Astrocyte (in vitro differentiated cells and primary cell): ENCODE data around the gene PYCARD. TPM values are rescaled to one million over a fixed set of nuclear protein-coding genes. Genes with fewer than 3 reads are reported as not detected.

ENCODE experiments used
- DNase-seq: peaks from one replicate; pipeline ENCODE4 v3.0.0-alpha.2; 2010; ENCODE audit warnings: low read depth
- FAIRE-seq: peaks from 2 replicates; lab custom pipeline; 2011; peaks lifted over from hg19 to GRCh38; lab: Jason Lieb, UNC
- H2AFZ ChIP-seq: 2 replicates; pipeline ENCODE4 v1.6.0; 2012; ENCODE audit warnings: low read depth, low read length, inconsistent platforms
- H3K27ac ChIP-seq: 2 replicates; pipeline ENCODE4 v1.5.1; 2011; ENCODE audit warnings: low read depth, low read length, inconsistent platforms
- H3K27me3 ChIP-seq: 2 replicates; pipeline ENCODE4 v1.6.0; 2011; ENCODE audit warnings: low read length, inconsistent platforms; ENCODE audit not compliant: insufficient read depth
- H3K36me3 ChIP-seq: 2 replicates; pipeline ENCODE4 v1.5.1; 2011; ENCODE audit warnings: low read length, inconsistent platforms; ENCODE audit not compliant: insufficient read depth
- H3K4me1 ChIP-seq: 2 replicates; pipeline ENCODE4 v1.5.1; 2011; ENCODE audit warnings: low read length, inconsistent platforms; ENCODE audit not compliant: insufficient read depth
- H3K4me2 ChIP-seq: 2 replicates; pipeline ENCODE4 v1.6.0; 2012; ENCODE audit warnings: low read length, inconsistent platforms
- H3K4me3 ChIP-seq: 2 replicates; pipeline ENCODE4 v1.5.1; 2011; ENCODE audit warnings: low read depth, mild to moderate bottlenecking, low read length, inconsistent platforms; ENCODE audit not compliant: insufficient read depth
- H3K79me2 ChIP-seq: 2 replicates; pipeline ENCODE4 v1.6.0; 2012; ENCODE audit warnings: mild to moderate bottlenecking, low read length, inconsistent platforms; ENCODE audit not compliant: insufficient read depth
- H3K9ac ChIP-seq: 2 replicates; pipeline ENCODE4 v1.6.0; 2012; ENCODE audit warnings: mild to moderate bottlenecking, low read length, inconsistent platforms
- H3K9me3 ChIP-seq: 2 replicates; pipeline ENCODE4 v1.5.1; 2012; ENCODE audit warnings: low read depth, mild to moderate bottlenecking, low read length, inconsistent platforms; ENCODE audit not compliant: insufficient read depth
- H4K20me1 ChIP-seq: 2 replicates; pipeline ENCODE4 v1.6.0; 2012; ENCODE audit warnings: low read length, inconsistent platforms; ENCODE audit not compliant: insufficient read depth
- H3K27ac Mint-ChIP-seq: one replicate; pipeline ENCODE4 v1.8.0; 2021; ENCODE audit warnings: mild to moderate bottlenecking, mixed read lengths; ENCODE audit not compliant: unreplicated experiment
- H3K27me3 Mint-ChIP-seq: one replicate; pipeline ENCODE4 v1.8.0; 2021; ENCODE audit warnings: low read depth, mixed read lengths; ENCODE audit not compliant: unreplicated experiment
- H3K36me3 Mint-ChIP-seq: one replicate; pipeline ENCODE4 v1.8.0; 2021; ENCODE audit warnings: low read depth, mixed read lengths; ENCODE audit not compliant: unreplicated experiment
- H3K4me1 Mint-ChIP-seq: one replicate; pipeline ENCODE4 v1.8.0; 2021; ENCODE audit warnings: low read depth, mixed read lengths; ENCODE audit not compliant: unreplicated experiment
- H3K4me3 Mint-ChIP-seq: one replicate; pipeline ENCODE4 v1.8.0; 2021; ENCODE audit warnings: mild to moderate bottlenecking, moderate library complexity, mixed read lengths; ENCODE audit not compliant: unreplicated experiment
- H3K9me3 Mint-ChIP-seq: one replicate; pipeline ENCODE4 v1.8.0; 2021; ENCODE audit warnings: mild to moderate bottlenecking, mixed read lengths; ENCODE audit not compliant: unreplicated experiment
- EZH2 ChIP-seq: IDR thresholded peaks from 2 replicates; pipeline ENCODE4 v1.6.1; 2012; ENCODE audit warnings: mild to moderate bottlenecking, low read length, inconsistent platforms; ENCODE audit not compliant: insufficient read depth
- total RNA-seq: library from RNA; stranded (reverse); gene quantifications from 2 replicates; pipeline ENCODE4 v1.2.1, GENCODE V29; 2021
- TF ChIP-seq, protein P1 (sequence below): IDR thresholded peaks from 2 replicates; pipeline ENCODE4 v1.5.1; 2011; ENCODE audit warnings: low read depth, mild to moderate bottlenecking, inconsistent platforms, low read length, moderate library complexity; ENCODE audit not compliant: insufficient read depth

Gene PYCARD
- total RNA-seq, 1 donor from 2014 or later = 7.3 TPM

DNA sequence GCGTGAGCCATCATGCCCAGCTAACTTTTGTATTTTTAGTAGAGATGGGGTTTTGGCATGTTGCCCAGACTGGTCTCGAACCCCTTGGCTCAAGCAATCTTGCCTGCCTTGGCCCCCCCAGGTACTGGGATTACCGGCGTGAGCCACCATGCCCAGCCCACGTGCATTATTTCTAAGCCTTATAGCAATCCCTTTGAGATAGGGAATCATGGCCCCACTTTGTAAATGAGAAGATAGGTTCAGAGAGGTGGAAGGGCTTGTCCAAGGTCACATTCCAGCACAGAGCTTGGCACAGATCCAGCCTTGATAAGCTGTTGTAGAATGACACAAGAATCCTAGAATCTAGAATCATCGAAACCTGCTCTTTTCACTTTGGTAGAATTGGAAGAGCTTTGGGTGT is 4.2 kb upstream of the PYCARD start:
- no peak overlapping the region for H3K4me3 Mint-ChIP-seq
- H3K79me2 ChIP-seq = no peaks in the 10 kb centered on the region
- H3K4me2 ChIP-seq = no peak overlapping the region
- H3K4me3 ChIP-seq = no peak overlapping the region
- DNase-seq (no peak), FAIRE-seq (no peak)
- no peaks in the 10 kb centered on the region for H3K9me3 ChIP-seq
- H3K9me3 Mint-ChIP-seq = no peaks in the 10 kb centered on the region
- no peak overlapping the region for H3K27ac Mint-ChIP-seq
- peaks cover 32% of the 10 kb centered on the region for H3K27me3 Mint-ChIP-seq
- no peak overlapping the region for H3K9ac ChIP-seq
- peaks cover 3% of the 10 kb centered on the region for H3K4me1 Mint-ChIP-seq
- H3K27ac ChIP-seq = no peak overlapping the region
- H3K27me3 ChIP-seq = peaks cover 17% of the 10 kb centered on the region
- no peaks in the 10 kb centered on the region for H3K36me3 ChIP-seq
- H3K36me3 Mint-ChIP-seq = peaks cover 4% of the 10 kb centered on the region
- H3K4me1 ChIP-seq = no peaks in the 10 kb centered on the region
- H4K20me1 ChIP-seq = no peaks in the 10 kb centered on the region
- TF ChIP-seq EZH2 = no peak
- no peak overlapping the region for H2AFZ ChIP-seq

DNA sequence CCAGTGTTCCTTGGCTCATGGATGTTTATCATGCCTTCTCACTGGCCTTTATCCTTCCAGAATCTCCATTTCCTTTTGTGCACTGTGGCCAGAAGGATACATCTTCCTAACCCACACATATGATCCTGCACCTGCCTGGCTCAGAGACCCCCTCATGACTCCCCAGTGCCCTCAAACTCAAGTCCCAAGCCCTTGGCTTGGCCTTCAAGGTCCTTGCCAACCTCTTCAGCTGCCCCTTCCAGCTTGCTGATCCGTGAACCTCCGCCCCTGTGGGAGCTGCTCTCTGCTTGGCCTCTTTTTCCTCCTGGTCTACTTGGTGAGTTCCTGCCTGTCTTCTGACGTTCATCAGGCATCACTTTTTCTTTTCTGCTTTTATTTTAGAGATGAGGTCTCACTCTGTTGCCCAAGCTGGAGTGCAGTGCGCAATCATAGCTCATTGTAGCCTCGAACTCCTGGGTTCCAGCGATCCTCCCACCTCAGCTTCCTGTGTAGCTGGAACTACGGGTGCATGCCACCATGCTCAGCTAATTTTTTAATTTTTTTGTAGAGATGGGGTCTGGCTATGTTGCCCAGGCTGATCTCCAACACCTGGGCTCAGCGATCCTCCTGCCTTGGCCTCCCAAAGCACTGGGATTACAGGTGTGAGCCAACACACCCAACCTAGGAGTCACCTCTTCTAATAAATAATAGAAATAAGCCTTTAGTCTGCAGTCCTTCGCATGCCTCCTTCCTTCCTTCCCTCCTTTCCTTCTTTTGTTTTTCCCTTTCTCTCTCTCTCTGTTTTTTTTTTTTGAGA is 2.5 kb upstream of the PYCARD start:
- Histone ChIP-seq H3K9me3 (no peaks in the 10 kb centered on the region), H3K27me3 (peaks cover 14% of the 10 kb centered on the region), H3K4me3 (no peak overlapping the region), H3K36me3 (no peaks in the 10 kb centered on the region), H2AFZ (no peak overlapping the region), H3K27ac (no peak overlapping the region), H3K79me2 (no peaks in the 10 kb centered on the region), H3K4me2 (no peak overlapping the region), H3K9ac (no peak overlapping the region), H3K4me1 (peaks cover 7% of the 10 kb centered on the region), H4K20me1 (peaks cover 12% of the 10 kb centered on the region)
- DNase-seq = no peak
- Mint-ChIP-seq H3K9me3 (no peaks in the 10 kb centered on the region), H3K36me3 (peaks cover 7% of the 10 kb centered on the region), H3K27ac (no peak overlapping the region), H3K4me3 (no peak overlapping the region), H3K4me1 (peaks cover 10% of the 10 kb centered on the region), H3K27me3 (peaks cover 23% of the 10 kb centered on the region)
- no peak for FAIRE-seq
- no peak for TF ChIP-seq EZH2
- TF ChIP-seq, protein P1, sequence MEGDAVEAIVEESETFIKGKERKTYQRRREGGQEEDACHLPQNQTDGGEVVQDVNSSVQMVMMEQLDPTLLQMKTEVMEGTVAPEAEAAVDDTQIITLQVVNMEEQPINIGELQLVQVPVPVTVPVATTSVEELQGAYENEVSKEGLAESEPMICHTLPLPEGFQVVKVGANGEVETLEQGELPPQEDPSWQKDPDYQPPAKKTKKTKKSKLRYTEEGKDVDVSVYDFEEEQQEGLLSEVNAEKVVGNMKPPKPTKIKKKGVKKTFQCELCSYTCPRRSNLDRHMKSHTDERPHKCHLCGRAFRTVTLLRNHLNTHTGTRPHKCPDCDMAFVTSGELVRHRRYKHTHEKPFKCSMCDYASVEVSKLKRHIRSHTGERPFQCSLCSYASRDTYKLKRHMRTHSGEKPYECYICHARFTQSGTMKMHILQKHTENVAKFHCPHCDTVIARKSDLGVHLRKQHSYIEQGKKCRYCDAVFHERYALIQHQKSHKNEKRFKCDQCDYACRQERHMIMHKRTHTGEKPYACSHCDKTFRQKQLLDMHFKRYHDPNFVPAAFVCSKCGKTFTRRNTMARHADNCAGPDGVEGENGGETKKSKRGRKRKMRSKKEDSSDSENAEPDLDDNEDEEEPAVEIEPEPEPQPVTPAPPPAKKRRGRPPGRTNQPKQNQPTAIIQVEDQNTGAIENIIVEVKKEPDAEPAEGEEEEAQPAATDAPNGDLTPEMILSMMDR = no peak

DNA sequence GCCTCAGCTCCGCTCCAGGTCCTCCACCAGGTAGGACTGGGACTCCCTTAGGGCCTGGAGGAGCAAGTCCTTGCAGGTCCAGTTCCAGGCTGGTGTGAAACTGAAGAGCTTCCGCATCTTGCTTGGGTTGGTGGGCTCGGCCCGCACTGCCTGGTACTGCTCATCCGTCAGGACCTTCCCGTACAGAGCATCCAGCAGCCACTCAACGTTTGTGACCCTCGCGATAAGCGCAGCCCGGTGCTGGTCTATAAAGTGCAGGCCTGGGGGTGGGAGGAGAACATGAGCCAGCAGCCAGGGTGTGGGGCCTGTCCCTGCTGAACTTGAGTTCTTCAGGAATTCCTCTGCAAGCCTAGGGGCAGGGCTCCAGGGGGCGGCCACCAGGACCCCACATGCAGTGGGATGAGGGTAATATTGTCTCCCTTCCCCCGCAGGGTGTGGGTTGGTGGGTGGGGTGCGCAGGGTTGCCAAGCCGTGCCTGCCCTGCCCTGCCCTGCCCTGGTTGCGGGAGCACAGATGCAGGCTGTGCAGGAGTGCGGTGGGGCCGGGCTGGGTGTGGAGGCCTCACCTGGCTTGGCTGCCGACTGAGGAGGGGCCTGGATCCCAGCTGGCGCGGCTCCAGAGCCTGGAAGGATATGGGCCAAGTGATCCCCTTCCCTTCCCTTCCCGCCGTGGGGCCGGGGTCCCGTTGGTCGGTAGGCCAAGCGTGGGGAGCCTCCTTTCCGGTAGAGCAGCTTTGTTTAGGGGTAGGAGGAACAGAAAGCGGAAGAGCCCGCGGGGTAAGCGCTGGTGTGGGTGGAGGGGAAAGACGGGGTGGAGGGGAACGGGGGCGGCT is 762 bp downstream of the PYCARD start:
- peaks cover 11% of the 10 kb centered on the region for H3K4me1 Mint-ChIP-seq

More for the DNA sequence above, 762 bp downstream of the PYCARD start:
- H3K9me3 Mint-ChIP-seq = no peaks in the 10 kb centered on the region
- FAIRE-seq (no peak), DNase-seq (no peak)
- Histone ChIP-seq H4K20me1 (peaks cover 42% of the 10 kb centered on the region), H3K4me3 (peak overlapping the region; percentile 55), H3K4me2 (peak overlapping the region; percentile 88), H3K9ac (peak overlapping the region; percentile 63), H3K27me3 (peaks cover 2% of the 10 kb centered on the region), H3K4me1 (peaks cover 7% of the 10 kb centered on the region), H3K9me3 (no peaks in the 10 kb centered on the region), H3K36me3 (no peaks in the 10 kb centered on the region), H3K27ac (no peak overlapping the region), H2AFZ (no peak overlapping the region), H3K79me2 (no peaks in the 10 kb centered on the region)
- no peak for TF ChIP-seq EZH2
- TF ChIP-seq, protein P1 = no peak
- H3K36me3 Mint-ChIP-seq = peaks cover 19% of the 10 kb centered on the region
- H3K4me3 Mint-ChIP-seq = peak overlapping the region; percentile 69
- no peak overlapping the region for H3K27ac Mint-ChIP-seq
- H3K27me3 Mint-ChIP-seq = peaks cover 7% of the 10 kb centered on the region
